Keratinocyte (primary cell): ENCODE results near the gene PACC1. TPM values are rescaled to one million over a fixed set of nuclear protein-coding genes. Genes with fewer than 3 reads are reported as not detected.

Experiments
- DNase-seq: peaks from one replicate; pipeline ENCODE4 v3.0.0-alpha.2; 2011; ENCODE audit warnings: low read depth, missing footprints, low spot score
- FAIRE-seq: peaks from 2 replicates; lab custom pipeline; 2011; peaks lifted over from hg19 to GRCh38; lab: Jason Lieb, UNC
- H2AFZ ChIP-seq: 2 replicates; pipeline ENCODE4 v1.6.0; 2012; ENCODE audit warnings: low read length, control low read depth, inconsistent platforms; ENCODE audit not compliant: control insufficient read depth
- H3K27ac ChIP-seq: 2 replicates; pipeline ENCODE4 v1.5.1; 2011; ENCODE audit warnings: low read length; ENCODE audit not compliant: control insufficient read depth, insufficient read depth
- H3K27me3 ChIP-seq: 3 replicates; pipeline ENCODE4 v1.6.0; 2011; ENCODE audit warnings: low read length; ENCODE audit not compliant: control insufficient read depth, insufficient read depth; ENCODE audit errors: extremely low read depth
- H3K36me3 ChIP-seq, 2 experiments: 2 replicates in 1 of 2; 3 replicates in 1 of 2; pipeline ENCODE4 v1.5.1; 2011; ENCODE audit warnings: low read length in 2 of 2, mild to moderate bottlenecking in 1 of 2; ENCODE audit not compliant: control insufficient read depth in 2 of 2, insufficient read depth in 2 of 2; ENCODE audit errors: extremely low read depth in 1 of 2
- H3K4me1 ChIP-seq: 3 replicates; pipeline ENCODE4 v1.5.1; 2011; ENCODE audit warnings: low read length; ENCODE audit not compliant: control insufficient read depth, insufficient read depth; ENCODE audit errors: extremely low read depth
- H3K4me2 ChIP-seq: 3 replicates; pipeline ENCODE4 v1.6.0; 2011; ENCODE audit warnings: low read depth, low read length; ENCODE audit not compliant: control insufficient read depth, insufficient read depth; ENCODE audit errors: extremely low read depth
- H3K4me3 ChIP-seq, 3 experiments: fragments of 200-600 bp in 1 of 3; sonication (generic) in 1 of 3; 2 replicates in 2 of 3; 3 replicates in 1 of 3; pipeline ENCODE4 v1.5.1; 2011 to 2016; ENCODE audit warnings: low read length in 3 of 3, mild to moderate bottlenecking in 3 of 3, control low read depth in 2 of 3, inconsistent platforms in 1 of 3, low read depth in 1 of 3, mixed read lengths in 1 of 3, mixed run types in 1 of 3, moderate library complexity in 1 of 3; ENCODE audit not compliant: control insufficient read depth in 2 of 3, insufficient read depth in 2 of 3; ENCODE audit errors: extremely low read depth in 1 of 3
- H3K79me2 ChIP-seq: 2 replicates; pipeline ENCODE4 v1.6.0; 2012; ENCODE audit warnings: low read length; ENCODE audit not compliant: control insufficient read depth, insufficient read depth
- H3K9ac ChIP-seq: 3 replicates; pipeline ENCODE4 v1.6.0; 2011; ENCODE audit warnings: low read length; ENCODE audit not compliant: control insufficient read depth, insufficient read depth; ENCODE audit errors: extremely low read depth
- H3K9me1 ChIP-seq: 3 replicates; pipeline ENCODE4 v1.6.0; 2011; ENCODE audit warnings: low read length; ENCODE audit not compliant: control insufficient read depth, insufficient read depth; ENCODE audit errors: extremely low read depth
- H3K9me3 ChIP-seq: 2 replicates; pipeline ENCODE4 v1.5.1; 2012; ENCODE audit warnings: low read depth, low read length; ENCODE audit not compliant: control insufficient read depth
- H4K20me1 ChIP-seq: 3 replicates; pipeline ENCODE4 v1.6.0; 2011; ENCODE audit warnings: low read length; ENCODE audit not compliant: control insufficient read depth, insufficient read depth; ENCODE audit errors: extremely low read depth
- CTCF ChIP-seq, 3 experiments: IDR thresholded peaks in 1 of 3; conservative IDR thresholded peaks in 1 of 3; optimal IDR thresholded peaks in 1 of 3; 2 replicates in 2 of 3; 3 replicates in 1 of 3; pipeline versions ENCODE3 to v1.5.1; 2011; ENCODE audit warnings: low read length in 3 of 3, mild to moderate bottlenecking in 3 of 3, moderate library complexity in 2 of 3, control low read depth in 1 of 3, inconsistent platforms in 1 of 3; ENCODE audit not compliant: insufficient read depth in 2 of 3; ENCODE audit errors: extremely low read depth in 1 of 3
- EZH2 ChIP-seq: IDR thresholded peaks from one replicate; pipeline ENCODE4 v1.6.1; 2012; ENCODE audit warnings: inconsistent platforms, mild to moderate bottlenecking, low read length, moderate library complexity
- dilution Hi-C: fragments of 300-500 bp; cut with MboI; formaldehyde crosslinking; loops from one replicate; pipeline ENCODE4 v1.7.0; 2020; ENCODE audit warnings: low sequenced_read_pairs; ENCODE audit not compliant: extremely low pct_ligation_motif_present
- polyA plus RNA-seq, 5 experiments: library from polyadenylated mRNA; depleted of rRNA in 3 of 5; stranded (reverse) in 3 of 5; stranded (forward) in 1 of 5; unstranded in 1 of 5; fragments of >200 nt; gene quantifications; 1 replicate in 1 of 5; 2 replicates in 3 of 5; 3 replicates in 1 of 5; pipeline versions ENCODE4 v1.2.1 to v1.2.3, GENCODE V29; 2011 to 2012; ENCODE audit warnings: missing spikeins in 2 of 5, low read depth in 1 of 5, low replicate concordance in 1 of 5

Gene PACC1
- polyA plus RNA-seq, 1 donor (not counting 4 experiments of a cell fraction or from before 2014, with no cell fraction given): 12.7 TPM

- no peak for TF ChIP-seq CTCF (optimal IDR thresholded peaks at IDR 0.05 in 1 of 3, IDR thresholded peaks at IDR 0.05 in 1 of 3, conservative IDR thresholded peaks at IDR 0.05 in 1 of 3; ENCODE audit: extremely low read depth in 1 of 3, insufficient read depth in 2 of 3, low read length in 3 of 3)
- TF ChIP-seq EZH2: no peak
- Histone ChIP-seq H3K9ac (no peak overlapping the region), H2AFZ (no peak overlapping the region), H3K9me3 (no peaks in the 10 kb centered on the region), H3K9me1 (no peaks in the 10 kb centered on the region), H3K4me2 (no peak overlapping the region), H3K27me3 (no peaks in the 10 kb centered on the region), H3K4me3 (no peak overlapping the region), H3K4me1 (no peaks in the 10 kb centered on the region), H3K27ac (no peak overlapping the region), H4K20me1 (no peaks in the 10 kb centered on the region), H3K36me3 (peaks cover 5% of the 10 kb centered on the region in 2 experiments), H3K79me2 (peaks cover 15% of the 10 kb centered on the region)
- dilution Hi-C loops: no loop called here
- FAIRE-seq (no peak), DNase-seq (no peak)
Measured at GRCh38 chr1:212442408-212442807, 27.7 kb upstream of the PACC1 start.

GRCh38 chr1:212440419-212440818, 25.7 kb upstream of the PACC1 start:
- no peak for TF ChIP-seq CTCF (optimal IDR thresholded peaks at IDR 0.05 in 1 of 3, IDR thresholded peaks at IDR 0.05 in 1 of 3, conservative IDR thresholded peaks at IDR 0.05 in 1 of 3; ENCODE audit: extremely low read depth in 1 of 3, insufficient read depth in 2 of 3, low read length in 3 of 3)
- TF ChIP-seq EZH2: no peak
- Histone ChIP-seq H3K4me2 (no peak overlapping the region), H3K4me3 (no peak overlapping the region), H3K9me1 (no peaks in the 10 kb centered on the region), H3K36me3 (peaks cover 2 to 3% of the 10 kb centered on the region in 2 experiments), H3K79me2 (peaks cover 18% of the 10 kb centered on the region), H3K9me3 (no peaks in the 10 kb centered on the region), H3K27ac (no peak overlapping the region), H3K9ac (no peak overlapping the region), H4K20me1 (no peaks in the 10 kb centered on the region), H2AFZ (no peak overlapping the region), H3K27me3 (no peaks in the 10 kb centered on the region), H3K4me1 (no peaks in the 10 kb centered on the region)
- FAIRE-seq (no peak), DNase-seq (no peak)
- dilution Hi-C loops: no loop called here
